HG03432 (cell line): ENCODE measurements around the gene TMEM14A.
"Not testable (repeated sequence)": the region's sequence is repeated elsewhere in the genome, so short reads cannot be mapped to it uniquely, and the experiment has no call there.

Experiments used
- ATAC-seq: cut with Tn5 transposase; IDR thresholded peaks from one replicate; pipeline ENCODE4 v1.9.1; 2021; ENCODE audit warnings: mild to moderate bottlenecking, moderate library complexity; ENCODE audit not compliant: unreplicated experiment

Gene TMEM14A

GRCh38 chr6:52693773-52694172 is 22.9 kb downstream of the TMEM14A start:
- no peak for ATAC-seq

DNA sequence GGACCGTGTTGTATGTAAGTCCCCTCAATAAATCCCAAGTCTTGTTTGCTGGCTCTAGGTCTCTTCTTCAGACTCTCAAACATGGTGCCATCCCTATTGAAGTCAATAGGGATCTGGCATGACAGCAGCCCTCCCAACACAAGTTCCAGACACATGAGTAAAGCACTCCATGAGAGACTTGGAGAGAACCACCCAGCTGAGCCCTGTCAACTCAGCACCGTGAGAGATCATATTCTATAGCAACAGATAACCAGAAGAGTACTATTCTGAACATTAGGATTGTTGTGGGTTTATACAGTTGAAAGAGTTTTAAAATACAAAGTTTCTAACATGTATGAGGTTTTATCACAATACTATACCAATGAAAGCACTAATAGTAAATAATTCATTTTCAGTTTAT is 23.5 kb downstream of the TMEM14A start:
- ATAC-seq: no peak

- no peak for ATAC-seq
Measured at GRCh38 chr6:52696418-52696817, 25.5 kb downstream of the TMEM14A start.

DNA sequence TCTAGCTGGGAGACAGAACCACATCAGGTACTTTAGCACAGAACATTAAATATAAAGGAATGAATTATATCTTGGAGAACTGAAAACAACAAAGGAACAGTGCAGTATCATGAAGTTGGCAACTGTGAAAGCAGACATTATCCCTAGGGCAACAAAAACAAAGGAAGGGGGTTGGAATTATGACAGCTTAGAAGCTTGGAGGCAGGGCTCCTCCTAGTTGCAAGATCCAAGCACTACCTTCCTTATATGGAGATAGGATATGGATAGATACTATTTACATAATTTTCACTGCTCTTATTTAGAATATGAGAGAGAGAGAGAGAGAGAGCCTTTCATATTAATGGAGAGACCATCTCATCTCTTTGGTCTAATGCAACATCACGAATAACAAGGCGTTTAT is 27.0 kb downstream of the TMEM14A start:
- ATAC-seq: no peak

- no peak for ATAC-seq
Measured at GRCh38 chr6:52704060-52704459, 33.1 kb downstream of the TMEM14A start.

DNA sequence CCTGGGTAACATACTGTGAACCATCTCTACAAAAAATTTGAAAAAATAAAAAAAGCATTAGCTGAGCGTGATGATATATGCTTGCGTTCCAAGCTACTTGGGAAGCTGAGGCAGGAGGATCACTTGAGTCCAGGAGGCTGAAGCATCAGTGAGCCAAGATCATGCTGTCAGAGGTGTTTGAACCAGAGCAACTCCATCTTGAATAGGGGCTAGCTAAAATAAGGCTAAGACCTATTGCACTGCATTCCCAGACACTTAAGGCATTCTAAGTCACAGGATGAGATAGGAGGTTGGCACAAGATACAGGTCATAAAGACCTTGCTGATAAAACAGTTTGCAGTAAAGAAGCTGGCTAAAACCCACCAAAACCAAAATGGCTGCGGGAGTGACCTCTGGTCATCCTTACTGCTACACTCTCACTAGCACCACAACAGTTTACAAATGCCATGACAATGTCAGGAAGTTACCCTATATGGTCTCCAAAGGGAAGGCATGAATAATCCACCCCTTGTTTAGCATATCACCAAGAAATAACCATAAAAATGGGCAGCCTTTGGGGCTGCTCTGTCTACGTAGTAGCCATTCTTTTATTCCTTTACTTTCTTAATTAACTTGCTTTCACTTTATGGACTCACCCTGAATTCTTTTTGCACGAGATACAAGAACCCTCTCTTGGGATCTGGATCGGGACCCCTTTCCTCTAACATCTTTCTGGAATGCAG is 34.0 kb downstream of the TMEM14A start:
- not testable (repeated sequence) for ATAC-seq

- no peak for ATAC-seq
Measured at GRCh38 chr6:52706001-52706400, 35.1 kb downstream of the TMEM14A start.

DNA sequence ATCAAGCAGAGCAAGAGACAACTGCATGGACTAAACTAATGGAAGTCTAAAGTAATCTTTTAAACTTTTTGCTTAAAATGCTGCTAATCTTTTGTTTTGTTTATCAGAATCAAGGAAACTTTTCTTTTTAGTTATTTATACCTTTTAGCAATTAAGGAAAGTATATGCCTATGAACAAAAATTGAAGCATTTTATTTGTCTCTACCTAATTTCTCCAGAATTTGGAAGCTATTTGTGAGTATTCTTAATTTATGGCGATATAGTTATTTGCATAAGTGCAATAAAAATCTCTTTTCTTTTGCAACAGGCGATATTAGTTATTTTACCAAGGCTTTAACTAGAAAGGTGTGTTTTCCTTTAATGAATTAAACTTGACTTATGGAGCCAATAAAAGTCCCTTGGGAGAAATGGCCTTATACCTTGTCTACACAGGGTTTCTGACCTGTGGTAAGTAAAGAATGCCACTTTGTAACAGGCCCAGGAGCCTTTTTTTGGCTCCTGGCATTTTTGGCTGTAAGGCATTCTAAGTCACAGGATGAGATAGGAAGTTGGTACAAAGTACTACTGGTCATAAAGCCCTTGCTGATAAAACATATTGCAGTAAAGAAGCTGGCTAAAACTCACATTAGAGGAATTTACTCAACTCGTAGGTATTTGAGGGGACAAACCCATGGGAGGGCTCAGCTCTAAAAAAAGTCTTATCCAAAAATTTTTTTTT is 37.2 kb downstream of the TMEM14A start:
- ATAC-seq: no peak

GRCh38 chr6:52712136-52712535 is 41.2 kb downstream of the TMEM14A start:
- no peak for ATAC-seq

GRCh38 chr6:52714761-52715160 is 43.8 kb downstream of the TMEM14A start:
- not testable (repeated sequence) for ATAC-seq

- no peak for ATAC-seq
Measured at GRCh38 chr6:52718550-52718949, 47.6 kb downstream of the TMEM14A start.

- ATAC-seq: no peak
Measured at GRCh38 chr6:52720321-52720720, 49.4 kb downstream of the TMEM14A start.

- ATAC-seq: no peak
Measured at GRCh38 chr6:52724042-52724405, 53.1 kb downstream of the TMEM14A start.

DNA sequence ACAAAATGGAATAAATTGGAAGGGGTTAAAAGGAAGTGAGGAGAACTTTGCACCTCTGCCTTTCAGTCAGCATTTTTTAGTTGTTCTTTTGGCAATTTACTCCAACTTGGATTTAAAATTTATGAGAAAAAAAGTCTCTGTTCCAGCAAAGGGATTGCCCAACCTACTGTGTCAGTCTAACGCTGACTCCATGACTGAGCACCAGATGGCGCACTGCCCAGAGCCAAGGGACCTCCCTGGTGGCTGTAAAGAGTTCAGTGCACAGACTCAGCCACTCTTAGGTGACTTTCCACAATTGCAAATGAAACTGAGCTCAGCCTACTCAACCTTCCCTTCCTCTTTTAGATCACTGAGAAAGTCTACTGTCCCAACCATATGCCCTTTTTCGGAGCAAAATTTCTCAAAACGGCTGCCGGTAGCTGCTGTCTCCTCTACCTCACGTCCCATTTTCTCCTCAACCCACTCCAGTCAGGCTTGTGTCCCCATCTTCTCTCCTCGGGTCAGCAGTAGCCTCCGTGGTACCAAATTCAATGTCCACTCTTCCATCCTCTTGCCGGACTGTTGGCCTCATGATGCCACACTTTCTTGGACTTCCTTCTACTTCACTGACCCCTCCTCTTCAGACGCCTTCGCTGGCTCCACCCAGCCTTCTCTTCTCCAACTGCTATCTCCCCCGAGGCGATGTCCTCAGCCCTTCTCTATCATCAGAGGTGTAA is 53.7 kb downstream of the TMEM14A start:
- peak; percentile 95 for ATAC-seq

DNA sequence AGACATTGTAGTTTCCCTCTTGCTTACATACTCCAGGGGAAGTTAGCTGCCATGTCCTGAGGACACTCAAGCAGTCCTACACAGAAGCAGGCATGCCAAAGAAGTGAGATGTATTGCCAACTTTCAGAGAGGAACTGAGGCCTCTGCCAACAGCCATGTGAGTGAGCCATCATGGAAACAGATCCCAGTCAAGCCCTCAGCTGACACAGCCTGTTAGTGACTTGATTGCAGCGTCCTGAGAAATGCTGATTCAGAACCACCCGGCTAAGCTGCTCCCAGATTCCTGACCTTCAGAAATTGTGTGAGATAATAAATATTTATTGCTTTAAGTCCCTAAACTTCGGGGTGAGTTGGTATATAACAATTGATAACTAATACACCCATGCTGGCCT is 54.2 kb downstream of the TMEM14A start:
- no peak for ATAC-seq

GRCh38 chr6:52725535-52726192 is 54.8 kb downstream of the TMEM14A start:
- no peak for ATAC-seq

- no peak for ATAC-seq
Measured at GRCh38 chr6:52726193-52726542, 55.3 kb downstream of the TMEM14A start.

DNA sequence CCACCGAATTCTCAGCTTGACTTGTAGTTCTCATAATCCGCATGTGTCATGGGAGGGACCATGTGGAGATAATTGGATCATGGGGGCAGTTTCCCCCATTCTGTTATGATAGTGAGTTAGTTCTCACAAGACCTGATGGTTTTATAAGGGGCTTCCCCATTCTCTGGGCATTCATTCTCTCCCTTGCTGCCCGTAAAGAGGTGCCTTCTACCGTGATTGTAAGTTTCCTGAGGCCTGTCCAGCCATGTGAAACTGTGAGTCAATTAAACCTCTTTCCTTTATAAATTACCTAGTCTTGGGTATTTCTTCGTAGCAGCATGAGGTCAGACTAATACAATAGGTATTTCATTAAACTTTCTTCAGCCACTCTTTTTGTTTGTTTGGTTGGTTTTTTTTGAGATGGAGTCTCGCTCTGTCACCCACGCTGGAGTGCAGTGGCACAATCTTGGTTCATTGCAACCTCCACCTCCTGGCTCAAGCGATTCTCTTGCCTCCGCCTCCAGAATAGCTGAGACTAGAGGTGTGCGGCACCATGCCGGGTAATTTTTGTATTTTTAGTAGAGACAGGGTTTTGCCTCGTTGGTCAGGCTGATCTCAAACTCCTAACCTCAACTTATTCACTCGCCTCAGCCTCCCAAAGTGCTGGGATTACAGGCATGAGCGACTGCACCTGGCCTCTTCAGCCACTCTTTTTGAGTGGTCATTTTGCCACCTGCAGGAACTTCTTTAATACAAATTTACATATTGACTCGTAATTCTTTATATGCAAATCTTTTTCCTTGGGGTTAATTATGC is 56.0 kb downstream of the TMEM14A start:
- no peak for ATAC-seq

- no peak for ATAC-seq
Measured at GRCh38 chr6:52727908-52728307, 57.0 kb downstream of the TMEM14A start.

- ATAC-seq: no peak
Measured at GRCh38 chr6:52728394-52728793, 57.5 kb downstream of the TMEM14A start.

GRCh38 chr6:52729576-52729975 is 58.7 kb downstream of the TMEM14A start:
- no peak for ATAC-seq
